WTC11 (cell line): Measurements from ENCODE around the gene MGAT3. TPM values are rescaled to one million over a fixed set of nuclear protein-coding genes. Genes with fewer than 3 reads are reported as not detected.

ENCODE experiments used
- ATAC-seq: fragments of 200-7000 bp; cut with Tn5 transposase; 2 replicates; pipeline ENCODE4 v1.10.0; 2021; ENCODE audit warnings: mild to moderate bottlenecking, moderate library complexity
- CTCF ChIA-PET: fragments of 300-600 bp; sonication (Branson Sonifier 250); formaldehyde crosslinking; loops from one replicate; lab custom pipeline; 2021; ENCODE audit warnings: antibody characterized with exemption; lab: Charles Lee
- POLR2A ChIA-PET: fragments of 350-600 bp; sonication (Branson Sonifier 250); formaldehyde crosslinking; loops from one replicate; lab custom pipeline; 2021; ENCODE audit warnings: antibody characterized with exemption; lab: Charles Lee
- DNase-seq: peaks from one replicate; pipeline ENCODE4 v3.0.0; 2021; ENCODE audit warnings: low spot score
- H3K27ac Mint-ChIP-seq: 2 replicates; pipeline ENCODE4 v1.8.0; 2021; ENCODE audit warnings: mixed read lengths
- H3K27me3 Mint-ChIP-seq: 2 replicates; pipeline ENCODE4 v1.8.0; 2021; ENCODE audit warnings: low read depth, mild to moderate bottlenecking, moderate library complexity, mixed read lengths
- H3K36me3 Mint-ChIP-seq: 2 replicates; pipeline ENCODE4 v1.8.0; 2021; ENCODE audit warnings: mixed read lengths
- H3K4me1 Mint-ChIP-seq: 2 replicates; pipeline ENCODE4 v1.8.0; 2022; ENCODE audit warnings: mixed read lengths
- H3K4me3 Mint-ChIP-seq: 2 replicates; pipeline ENCODE4 v1.8.0; 2021; ENCODE audit warnings: mild to moderate bottlenecking, moderate library complexity, mixed read lengths
- H3K9me3 Mint-ChIP-seq: 2 replicates; pipeline ENCODE4 v1.8.0; 2021; ENCODE audit warnings: mixed read lengths
- ATF2 ChIP-seq: sonication (generic); formaldehyde crosslinking; IDR thresholded peaks from 2 replicates; pipeline ENCODE4 v1.8.1; 2022; ENCODE audit warnings: low read depth, missing genetic modification reagents, borderline replicate concordance
- CBFB ChIP-seq: sonication (generic); formaldehyde crosslinking; IDR thresholded peaks from 2 replicates; pipeline ENCODE4 v1.8.1; 2022; ENCODE audit warnings: mild to moderate bottlenecking, low read depth, missing genetic modification reagents
- E2F4 ChIP-seq: sonication (generic); formaldehyde crosslinking; IDR thresholded peaks from 2 replicates; pipeline ENCODE4 v1.8.1; 2022; ENCODE audit warnings: low read depth, mild to moderate bottlenecking, moderate library complexity, missing genetic modification reagents, borderline replicate concordance
- ETV6 ChIP-seq: sonication (generic); formaldehyde crosslinking; IDR thresholded peaks from 2 replicates; pipeline ENCODE4 v1.8.1; 2022; ENCODE audit warnings: mild to moderate bottlenecking, missing genetic modification reagents
- GRHL2 ChIP-seq: fragments of 250-450 bp; sonication (Bioruptor Pico); IDR thresholded peaks from 2 replicates; pipeline ENCODE4 v1.8.0; 2022; ENCODE audit warnings: mild to moderate bottlenecking, moderate library complexity; ENCODE audit not compliant: insufficient replicate concordance, severe bottlenecking
- IRF1 ChIP-seq: sonication (generic); formaldehyde crosslinking; IDR thresholded peaks from 2 replicates; pipeline ENCODE4 v1.8.0; 2023; ENCODE audit warnings: missing genetic modification reagents
- JUN ChIP-seq: sonication (generic); formaldehyde crosslinking; IDR thresholded peaks from 2 replicates; pipeline ENCODE4 v1.8.0; 2023; ENCODE audit warnings: mild to moderate bottlenecking, missing genetic modification reagents
- KAT7 ChIP-seq: sonication (generic); formaldehyde crosslinking; IDR thresholded peaks from 2 replicates; pipeline ENCODE4 v1.8.1; 2023; ENCODE audit warnings: missing genetic modification reagents, mild to moderate bottlenecking, borderline replicate concordance
- MLX ChIP-seq: sonication (generic); formaldehyde crosslinking; IDR thresholded peaks from 2 replicates; pipeline ENCODE4 v1.8.1; 2023; ENCODE audit warnings: mild to moderate bottlenecking, missing genetic modification reagents, moderate library complexity
- NFYB ChIP-seq: sonication (generic); formaldehyde crosslinking; conservative IDR thresholded peaks from 2 replicates; pipeline ENCODE4 v1.8.0; 2022; ENCODE audit warnings: low read depth, missing genetic modification reagents
- OVOL2 ChIP-seq: fragments of 250-450 bp; sonication (Bioruptor Pico); IDR thresholded peaks from 2 replicates; pipeline ENCODE4 v1.9.0; 2021; ENCODE audit warnings: mild to moderate bottlenecking, borderline replicate concordance
- RELA ChIP-seq: sonication (generic); formaldehyde crosslinking; IDR thresholded peaks from 2 replicates; pipeline ENCODE4 v1.8.1; 2022; ENCODE audit warnings: missing genetic modification reagents, mild to moderate bottlenecking, borderline replicate concordance
- TP53 ChIP-seq: sonication (generic); formaldehyde crosslinking; IDR thresholded peaks from 2 replicates; pipeline ENCODE4 v1.8.1; 2023; ENCODE audit warnings: mild to moderate bottlenecking, missing genetic modification reagents
- ZNF138 ChIP-seq: sonication (generic); formaldehyde crosslinking; conservative IDR thresholded peaks from 2 replicates; pipeline ENCODE4 v1.8.1; 2022; ENCODE audit warnings: mild to moderate bottlenecking, moderate library complexity, missing genetic modification reagents
- ZNF232 ChIP-seq: sonication (generic); formaldehyde crosslinking; IDR thresholded peaks from 2 replicates; pipeline ENCODE4 v1.8.0; 2022; ENCODE audit warnings: mild to moderate bottlenecking, missing genetic modification reagents
- ZNF281 ChIP-seq: sonication (generic); formaldehyde crosslinking; IDR thresholded peaks from 2 replicates; pipeline ENCODE4 v1.8.0; 2023; ENCODE audit warnings: mild to moderate bottlenecking, missing genetic modification reagents
- ZNF396 ChIP-seq: fragments of 250-450 bp; sonication (Bioruptor Pico); IDR thresholded peaks from 2 replicates; pipeline ENCODE4 v1.8.0; 2021; ENCODE audit warnings: mild to moderate bottlenecking, moderate library complexity, borderline replicate concordance
- total RNA-seq: library from RNA; stranded (reverse); gene quantifications from 3 replicates; pipeline ENCODE4 v1.2.3, GENCODE V29; 2021

Gene MGAT3
- total RNA-seq, 1 experiment from 2014 or later, result 11.4 TPM

GRCh38 chr22:39418696-39419095 lies 38.1 kb upstream of the MGAT3 start:
- Mint-ChIP-seq H3K36me3 (peaks cover 43% of the 10 kb centered on the region), H3K27me3 (no peaks in the 10 kb centered on the region), H3K4me3 (no peak overlapping the region), H3K9me3 (no peaks in the 10 kb centered on the region), H3K4me1 (no peaks in the 10 kb centered on the region), H3K27ac (no peak overlapping the region)
- TF ChIP-seq NFYB (CRISPR knock-in tag) (no peak), OVOL2 (CRISPR knock-in tag) (no peak), GRHL2 (CRISPR knock-in tag) (no peak), RELA (CRISPR knock-in tag) (no peak), JUN (no peak), ZNF281 (no peak), ZNF396 (CRISPR knock-in tag) (no peak), ZNF138 (CRISPR knock-in tag) (no peak)
- ChIA-PET POLR2A (no interaction called here), CTCF (interaction anchor here (1.5 kb wide), 1 partner anchor 96 kb away, joined by 3 read pairs; no protein-coding TSS in a partner anchor)
- DNase-seq, result no peak
- no peak for ATAC-seq

GRCh38 chr22:39419096-39419495 lies 37.7 kb upstream of the MGAT3 start:
- Mint-ChIP-seq H3K4me1 (no peaks in the 10 kb centered on the region), H3K27me3 (no peaks in the 10 kb centered on the region), H3K36me3 (peaks cover 46% of the 10 kb centered on the region), H3K9me3 (no peaks in the 10 kb centered on the region), H3K4me3 (no peak overlapping the region), H3K27ac (no peak overlapping the region)
- ChIA-PET CTCF (interaction anchor here (1.5 kb wide), 1 partner anchor 96 kb away, joined by 3 read pairs; no protein-coding TSS in a partner anchor), POLR2A (no interaction called here)
- DNase-seq (no peak), ATAC-seq (no peak)
- TF ChIP-seq ATF2 (CRISPR knock-in tag) (no peak), GRHL2 (CRISPR knock-in tag) (no peak), TP53 (no peak), IRF1 (CRISPR knock-in tag) (no peak), E2F4 (CRISPR knock-in tag) (no peak), MLX (CRISPR knock-in tag) (no peak), KAT7 (no peak)

- no peaks in the 10 kb centered on the region for H3K4me1 Mint-ChIP-seq
- no peak overlapping the region for H3K27ac Mint-ChIP-seq
- POLR2A ChIA-PET, result no interaction called here
- TF ChIP-seq CBFB, result no peak
- TF ChIP-seq ZNF232 (CRISPR knock-in tag), result no peak
- TF ChIP-seq ETV6, result no peak
- no peak for TF ChIP-seq ZNF138 (CRISPR knock-in tag)
- peaks cover 51% of the 10 kb centered on the region for H3K36me3 Mint-ChIP-seq
- ATAC-seq, result no peak
- H3K9me3 Mint-ChIP-seq, result no peaks in the 10 kb centered on the region
- no peaks in the 10 kb centered on the region for H3K27me3 Mint-ChIP-seq
- no peak overlapping the region for H3K4me3 Mint-ChIP-seq
- CTCF ChIA-PET, result interaction anchor here (1.5 kb wide), 1 partner anchor 95 kb away, joined by 3 read pairs; no protein-coding TSS in a partner anchor
- DNase-seq, result no peak
These were observed 36.9 kb upstream of the MGAT3 start for GRCh38 chr22:39419911-39420310.
